ENCODE results near the gene TP53AIP1.

DNA sequence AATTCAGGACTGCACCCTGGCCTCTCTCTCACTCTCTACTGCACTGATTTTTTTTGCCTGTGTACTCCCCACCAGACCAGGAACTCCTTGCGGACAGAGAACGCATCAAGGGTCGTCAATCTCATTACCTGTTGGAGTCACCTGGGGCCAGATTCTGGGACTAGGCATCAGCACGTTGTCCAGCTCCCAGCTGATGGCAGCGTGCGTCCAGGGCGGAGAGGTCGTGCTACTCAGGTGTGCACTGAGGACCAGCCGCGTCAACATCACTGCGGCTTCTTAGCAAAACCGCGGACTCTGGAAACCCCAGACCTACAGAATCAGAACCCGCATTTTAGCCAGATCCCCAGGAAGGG, 38.4 kb downstream of the TP53AIP1 start:
- TF ChIP-seq, protein P1, sequence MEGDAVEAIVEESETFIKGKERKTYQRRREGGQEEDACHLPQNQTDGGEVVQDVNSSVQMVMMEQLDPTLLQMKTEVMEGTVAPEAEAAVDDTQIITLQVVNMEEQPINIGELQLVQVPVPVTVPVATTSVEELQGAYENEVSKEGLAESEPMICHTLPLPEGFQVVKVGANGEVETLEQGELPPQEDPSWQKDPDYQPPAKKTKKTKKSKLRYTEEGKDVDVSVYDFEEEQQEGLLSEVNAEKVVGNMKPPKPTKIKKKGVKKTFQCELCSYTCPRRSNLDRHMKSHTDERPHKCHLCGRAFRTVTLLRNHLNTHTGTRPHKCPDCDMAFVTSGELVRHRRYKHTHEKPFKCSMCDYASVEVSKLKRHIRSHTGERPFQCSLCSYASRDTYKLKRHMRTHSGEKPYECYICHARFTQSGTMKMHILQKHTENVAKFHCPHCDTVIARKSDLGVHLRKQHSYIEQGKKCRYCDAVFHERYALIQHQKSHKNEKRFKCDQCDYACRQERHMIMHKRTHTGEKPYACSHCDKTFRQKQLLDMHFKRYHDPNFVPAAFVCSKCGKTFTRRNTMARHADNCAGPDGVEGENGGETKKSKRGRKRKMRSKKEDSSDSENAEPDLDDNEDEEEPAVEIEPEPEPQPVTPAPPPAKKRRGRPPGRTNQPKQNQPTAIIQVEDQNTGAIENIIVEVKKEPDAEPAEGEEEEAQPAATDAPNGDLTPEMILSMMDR (IDR thresholded peaks at IDR 0.05; ENCODE audit: low read depth, low read length) = no peak
- TF ChIP-seq POLR2A (IDR thresholded peaks at IDR 0.05; ENCODE audit: extremely low read depth, insufficient read length) (no peak), MYC (IDR thresholded peaks at IDR 0.05; ENCODE audit: low read depth, low read length) (no peak)
- TF ChIP-seq, protein P2, sequence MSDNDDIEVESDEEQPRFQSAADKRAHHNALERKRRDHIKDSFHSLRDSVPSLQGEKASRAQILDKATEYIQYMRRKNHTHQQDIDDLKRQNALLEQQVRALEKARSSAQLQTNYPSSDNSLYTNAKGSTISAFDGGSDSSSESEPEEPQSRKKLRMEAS (IDR thresholded peaks at IDR 0.05; ENCODE audit: low read depth, low read length) = no peak
